Stimulated activated CD4-positive, alpha-beta T cell treated with anti-CD3 and anti-CD28 coated beads, Interleukin-4, amount 100 ng/mL, for 24 hours (primary cell): ENCODE results near the gene ATG2A.

Experiments
- DNase-seq: peaks from one replicate; pipeline ENCODE4 v3.0.0-alpha.2; 2020

The ATG2A gene

GRCh38 chr11:64867748-64868462 lies 49.1 kb downstream of the ATG2A start:
- DNase-seq: peak; percentile 42

GRCh38 chr11:64866173-64866491 lies 50.9 kb downstream of the ATG2A start:
- no peak for DNase-seq

GRCh38 chr11:64865286-64866172 lies 51.5 kb downstream of the ATG2A start:
- peak; percentile 72 for DNase-seq

- DNase-seq: peak; percentile 78
Measured at GRCh38 chr11:64864473-64865285, 52.3 kb downstream of the ATG2A start.

GRCh38 chr11:64864135-64864472 lies 52.9 kb downstream of the ATG2A start:
- no peak for DNase-seq

- no peak for DNase-seq
Measured at GRCh38 chr11:64863391-64864060, 53.5 kb downstream of the ATG2A start.

GRCh38 chr11:64862987-64863390 lies 54.0 kb downstream of the ATG2A start:
- DNase-seq: no peak

GRCh38 chr11:64861227-64861975 lies 55.6 kb downstream of the ATG2A start:
- no peak for DNase-seq

GRCh38 chr11:64859542-64860414 lies 57.2 kb downstream of the ATG2A start:
- peak; percentile 72 for DNase-seq

GRCh38 chr11:64858467-64859263 lies 58.3 kb downstream of the ATG2A start:
- peak; percentile 60 for DNase-seq

- DNase-seq: no peak
Measured at GRCh38 chr11:64857485-64857884, 59.5 kb downstream of the ATG2A start.

GRCh38 chr11:64856382-64857227 lies 60.4 kb downstream of the ATG2A start:
- DNase-seq: peak; percentile 70

- no peak for DNase-seq
Measured at GRCh38 chr11:64855596-64856304, 61.3 kb downstream of the ATG2A start.

GRCh38 chr11:64854534-64855502 lies 62.2 kb downstream of the ATG2A start:
- DNase-seq: peak; percentile 60

GRCh38 chr11:64854157-64854533 lies 62.9 kb downstream of the ATG2A start:
- no peak for DNase-seq

GRCh38 chr11:64853709-64854108 lies 63.3 kb downstream of the ATG2A start:
- DNase-seq: no peak

- no peak for DNase-seq
Measured at GRCh38 chr11:64852804-64853509, 64.1 kb downstream of the ATG2A start.
